Measurements from ENCODE around the gene CXorf58.
"Not testable (repeated sequence)": the region's sequence is repeated elsewhere in the genome, so short reads cannot be mapped to it uniquely, and the experiment has no call there.

The CXorf58 gene

GRCh38 chrX:23907498-23908218 lies at the start of gene CXorf58, which contains the start of gene APOO:
TSS of gene CXorf58 (plus strand) at chrX:23908006. CDS start at chrX:23910303, 2,297 bp downstream.
TSS of gene APOO (minus strand) at chrX:23907938. CDS start at chrX:23907702, 236 bp downstream.
- DNase-seq (ENCODE audit: low spot score): peak; percentile 91

- DNase-seq (ENCODE audit: low spot score): not testable (repeated sequence)
Observed at GRCh38 chrX:23859238-23859637, 48.6 kb upstream of the CXorf58 start.

GRCh38 chrX:23861215-23861896 lies 46.5 kb upstream of the CXorf58 start:
- no peak for DNase-seq (ENCODE audit: low spot score)

- not testable (repeated sequence) for DNase-seq (ENCODE audit: low spot score)
Observed at GRCh38 chrX:23861952-23862351, 45.9 kb upstream of the CXorf58 start.

- no peak for DNase-seq (ENCODE audit: low spot score)
Observed at GRCh38 chrX:23864742-23865326, 43.0 kb upstream of the CXorf58 start.

- DNase-seq (ENCODE audit: low spot score): no peak
Observed at GRCh38 chrX:23870041-23870440, 37.8 kb upstream of the CXorf58 start.

- no peak for DNase-seq (ENCODE audit: low spot score)
Observed at GRCh38 chrX:23871905-23872546, 35.8 kb upstream of the CXorf58 start.

- DNase-seq (ENCODE audit: low spot score): no peak
Observed at GRCh38 chrX:23879380-23880090, 28.3 kb upstream of the CXorf58 start.

GRCh38 chrX:23883737-23884354 lies 24.0 kb upstream of the CXorf58 start:
- no peak for DNase-seq (ENCODE audit: low spot score)

- no peak for DNase-seq (ENCODE audit: low spot score)
Observed at GRCh38 chrX:23884427-23885024, 23.3 kb upstream of the CXorf58 start.

- no peak for DNase-seq (ENCODE audit: low spot score)
Observed at GRCh38 chrX:23885803-23886202, 22.0 kb upstream of the CXorf58 start.

- no peak for DNase-seq (ENCODE audit: low spot score)
Observed at GRCh38 chrX:23887451-23887850, 20.4 kb upstream of the CXorf58 start.

- DNase-seq (ENCODE audit: low spot score): no peak
Observed at GRCh38 chrX:23887918-23888317, 19.9 kb upstream of the CXorf58 start.

- DNase-seq (ENCODE audit: low spot score): no peak
Observed at GRCh38 chrX:23888887-23889501, 18.8 kb upstream of the CXorf58 start.

- DNase-seq (ENCODE audit: low spot score): no peak
Observed at GRCh38 chrX:23890933-23891332, 16.9 kb upstream of the CXorf58 start.

- not testable (repeated sequence) for DNase-seq (ENCODE audit: low spot score)
Observed at GRCh38 chrX:23894993-23895392, 12.8 kb upstream of the CXorf58 start.

- DNase-seq (ENCODE audit: low spot score): not testable (repeated sequence)
Observed at GRCh38 chrX:23896539-23896938, 11.3 kb upstream of the CXorf58 start.

GRCh38 chrX:23896981-23897380 lies 10.8 kb upstream of the CXorf58 start:
- DNase-seq (ENCODE audit: low spot score): no peak

GRCh38 chrX:23898412-23898959 lies 9.3 kb upstream of the CXorf58 start:
- no peak for DNase-seq (ENCODE audit: low spot score)

GRCh38 chrX:23900220-23900797 lies 7.5 kb upstream of the CXorf58 start:
- DNase-seq (ENCODE audit: low spot score): no peak
